HL-60 (cell line): ENCODE measurements around the gene ZYG11B.

Experiments used
- GABPA ChIP-seq: IDR thresholded peaks from 2 replicates; pipeline ENCODE4 v1.6.1; 2012; ENCODE audit warnings: low read depth
- POLR2AphosphoS5 ChIP-seq: IDR thresholded peaks from 2 replicates; pipeline ENCODE4 v1.6.1; 2012; ENCODE audit warnings: low read depth
- TF ChIP-seq, protein P1 (sequence below): IDR thresholded peaks from one replicate; pipeline ENCODE4 v1.5.1; 2011; ENCODE audit warnings: low read length, control low read depth, inconsistent platforms; ENCODE audit not compliant: insufficient read depth

DNA sequence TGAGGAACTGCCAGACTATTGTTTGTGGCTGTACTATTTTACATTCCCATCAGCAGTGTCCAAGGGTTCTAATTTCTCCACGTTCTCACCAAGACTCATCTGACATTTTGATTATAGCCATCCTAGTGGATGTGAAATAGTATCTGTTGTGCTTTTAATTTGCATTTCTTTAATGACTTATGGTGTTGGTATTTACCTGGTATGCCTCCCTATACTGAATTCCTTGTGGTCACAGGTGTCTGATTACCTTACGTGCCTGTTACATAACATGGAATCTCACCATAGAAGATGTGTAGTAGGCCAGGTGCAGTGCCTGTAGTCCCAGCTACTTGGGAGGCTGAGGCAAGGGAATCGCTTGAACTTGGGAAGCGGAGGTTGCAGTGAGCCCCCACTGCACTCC, 129.8 kb downstream of the ZYG11B start:
- TF ChIP-seq, protein P1, sequence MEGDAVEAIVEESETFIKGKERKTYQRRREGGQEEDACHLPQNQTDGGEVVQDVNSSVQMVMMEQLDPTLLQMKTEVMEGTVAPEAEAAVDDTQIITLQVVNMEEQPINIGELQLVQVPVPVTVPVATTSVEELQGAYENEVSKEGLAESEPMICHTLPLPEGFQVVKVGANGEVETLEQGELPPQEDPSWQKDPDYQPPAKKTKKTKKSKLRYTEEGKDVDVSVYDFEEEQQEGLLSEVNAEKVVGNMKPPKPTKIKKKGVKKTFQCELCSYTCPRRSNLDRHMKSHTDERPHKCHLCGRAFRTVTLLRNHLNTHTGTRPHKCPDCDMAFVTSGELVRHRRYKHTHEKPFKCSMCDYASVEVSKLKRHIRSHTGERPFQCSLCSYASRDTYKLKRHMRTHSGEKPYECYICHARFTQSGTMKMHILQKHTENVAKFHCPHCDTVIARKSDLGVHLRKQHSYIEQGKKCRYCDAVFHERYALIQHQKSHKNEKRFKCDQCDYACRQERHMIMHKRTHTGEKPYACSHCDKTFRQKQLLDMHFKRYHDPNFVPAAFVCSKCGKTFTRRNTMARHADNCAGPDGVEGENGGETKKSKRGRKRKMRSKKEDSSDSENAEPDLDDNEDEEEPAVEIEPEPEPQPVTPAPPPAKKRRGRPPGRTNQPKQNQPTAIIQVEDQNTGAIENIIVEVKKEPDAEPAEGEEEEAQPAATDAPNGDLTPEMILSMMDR = no peak
- no peak for TF ChIP-seq POLR2AphosphoS5
- TF ChIP-seq GABPA = no peak
